Brain pericyte (primary cell): ENCODE measurements around the gene BORCS5.
"Not testable (repeated sequence)": the region's sequence is repeated elsewhere in the genome, so short reads cannot be mapped to it uniquely, and the experiment has no call there.

Experiments used
- DNase-seq: peaks from one replicate; pipeline ENCODE4 v3.0.0-alpha.2; 2012; ENCODE audit warnings: low read depth, low spot score

BORCS5 gene

DNA sequence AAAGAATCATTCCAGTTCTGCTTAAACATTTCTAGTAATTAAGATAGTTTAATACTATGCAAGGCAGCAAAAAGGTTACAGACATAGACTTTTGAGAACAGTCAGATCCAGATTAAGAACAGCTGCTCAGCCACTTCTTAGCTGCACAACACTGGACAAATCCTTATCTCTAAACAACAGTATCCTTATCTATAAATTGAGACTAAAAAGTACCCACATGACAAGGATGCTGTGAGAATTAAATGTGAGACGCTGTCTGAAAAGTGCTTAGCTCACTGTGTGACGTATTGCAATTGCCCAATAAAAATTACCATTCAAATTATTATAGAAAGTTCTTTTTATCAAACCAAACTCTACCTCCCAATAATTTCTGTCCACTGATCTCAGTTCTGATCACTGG is 35.5 kb downstream of the BORCS5 start:
- DNase-seq = no peak

DNA sequence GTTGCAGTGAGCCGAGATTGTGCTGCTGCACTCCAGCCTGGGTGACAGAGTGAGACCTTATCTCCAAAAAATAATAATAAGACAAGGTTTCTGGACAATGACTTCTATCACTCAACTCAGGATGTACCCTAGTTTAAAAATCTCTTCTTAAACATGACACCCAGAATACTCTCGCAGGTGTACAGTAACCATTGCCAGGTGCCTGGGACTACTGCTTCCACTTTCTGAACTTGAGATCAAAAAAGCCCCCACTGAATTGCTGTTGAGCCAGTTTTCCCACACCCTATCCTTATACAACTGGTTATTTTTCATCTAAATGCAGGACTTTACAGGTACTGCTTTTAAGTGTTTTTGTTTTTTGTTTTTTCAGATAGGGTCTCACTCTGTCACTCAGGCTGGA is 36.3 kb downstream of the BORCS5 start:
- no peak for DNase-seq

DNA sequence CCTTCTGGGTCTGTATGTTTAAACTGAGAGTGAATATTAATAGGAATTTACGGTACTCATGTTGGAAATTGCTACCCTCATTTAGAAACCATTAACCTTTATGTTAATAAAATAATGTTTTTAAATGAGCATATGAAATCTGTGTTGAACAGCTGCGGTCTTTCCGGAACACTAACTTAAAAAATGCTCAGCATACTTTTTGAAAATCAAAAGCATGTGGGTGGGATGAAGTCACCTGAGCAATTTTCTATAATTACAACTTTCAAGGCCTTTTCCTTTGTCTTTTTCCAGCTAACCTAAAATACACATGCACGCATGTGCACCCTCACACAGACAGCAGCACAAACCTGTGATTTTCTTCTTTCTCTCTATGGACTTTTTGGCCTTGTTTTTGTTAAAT is 39.8 kb downstream of the BORCS5 start:
- no peak for DNase-seq

DNA sequence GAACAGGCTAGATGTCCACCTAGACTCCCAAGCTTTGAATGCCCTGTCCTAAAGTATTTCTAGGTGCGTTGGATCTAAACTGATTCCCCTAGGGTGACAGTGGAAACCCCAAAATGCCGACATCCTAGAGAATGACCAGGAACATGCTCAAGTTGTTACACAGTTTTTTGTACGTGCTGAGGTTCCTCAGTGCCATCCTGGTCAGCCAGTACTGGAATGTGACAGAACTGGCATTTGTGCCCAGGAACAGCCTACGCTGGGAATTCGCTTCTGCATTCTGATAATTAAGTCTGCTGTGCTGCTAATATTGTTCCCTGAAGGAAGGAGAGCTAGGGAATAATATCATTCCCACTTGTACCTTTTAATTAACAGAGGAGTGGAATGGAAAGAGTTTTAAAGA is 40.3 kb downstream of the BORCS5 start:
- no peak for DNase-seq

DNA sequence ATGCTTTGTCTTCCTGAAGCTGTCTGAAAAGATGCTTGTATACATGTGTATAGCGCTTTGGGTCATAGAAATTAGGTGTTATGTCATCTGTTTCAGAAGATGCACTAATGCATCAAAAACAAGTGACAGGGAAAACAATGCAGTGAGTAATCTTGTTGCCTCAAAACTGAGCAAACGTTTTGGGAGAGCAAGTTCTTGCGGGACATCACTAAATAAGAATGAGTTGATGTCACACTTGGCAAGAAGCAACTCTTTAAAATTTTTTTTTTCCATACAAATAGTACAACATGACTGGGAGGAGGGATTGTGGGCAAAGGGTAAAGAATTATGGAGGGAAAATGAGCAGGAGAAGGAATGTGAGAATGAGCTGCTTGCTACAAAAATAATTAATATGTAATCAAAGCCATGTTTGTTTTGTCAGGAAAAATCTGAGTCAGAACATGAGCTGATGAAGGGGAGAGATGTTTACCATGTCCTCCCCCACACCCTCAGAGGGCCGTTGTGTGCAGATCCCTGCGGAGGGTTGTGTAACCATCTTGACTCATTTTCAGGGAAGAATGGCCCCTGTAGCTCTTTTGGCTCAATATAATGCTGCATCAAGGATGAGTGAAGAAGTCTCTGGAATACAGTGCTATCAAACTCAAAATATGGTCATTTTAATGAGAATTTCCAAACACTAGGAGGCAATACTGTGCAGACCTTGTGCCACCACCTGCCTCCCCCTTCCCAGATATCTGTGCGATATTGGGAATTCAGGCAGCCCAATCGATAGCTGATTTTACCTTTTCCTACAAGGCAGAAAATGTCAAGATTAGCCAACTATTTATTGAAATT is 41.4 kb downstream of the BORCS5 start:
- DNase-seq = peak; percentile 75

DNA sequence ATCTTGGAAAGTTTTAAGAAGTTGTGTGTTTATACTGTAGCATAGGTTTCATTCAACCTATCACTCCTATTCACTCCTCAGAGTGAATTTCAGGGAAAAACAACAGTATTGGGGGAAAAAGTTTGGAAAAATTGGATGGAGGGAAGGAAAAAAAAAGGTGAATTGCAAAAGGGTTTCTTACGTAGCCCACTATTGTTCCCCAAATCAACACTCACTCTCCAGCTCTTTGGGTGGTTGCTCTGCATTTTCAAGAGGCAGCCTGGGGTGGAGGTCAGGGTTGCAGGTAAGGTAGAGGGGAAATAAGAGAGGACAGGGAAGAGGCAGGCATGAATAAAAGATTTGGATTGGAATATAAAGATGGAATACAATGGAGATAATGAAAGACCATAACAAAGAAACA is 42.3 kb downstream of the BORCS5 start:
- DNase-seq = no peak

DNA sequence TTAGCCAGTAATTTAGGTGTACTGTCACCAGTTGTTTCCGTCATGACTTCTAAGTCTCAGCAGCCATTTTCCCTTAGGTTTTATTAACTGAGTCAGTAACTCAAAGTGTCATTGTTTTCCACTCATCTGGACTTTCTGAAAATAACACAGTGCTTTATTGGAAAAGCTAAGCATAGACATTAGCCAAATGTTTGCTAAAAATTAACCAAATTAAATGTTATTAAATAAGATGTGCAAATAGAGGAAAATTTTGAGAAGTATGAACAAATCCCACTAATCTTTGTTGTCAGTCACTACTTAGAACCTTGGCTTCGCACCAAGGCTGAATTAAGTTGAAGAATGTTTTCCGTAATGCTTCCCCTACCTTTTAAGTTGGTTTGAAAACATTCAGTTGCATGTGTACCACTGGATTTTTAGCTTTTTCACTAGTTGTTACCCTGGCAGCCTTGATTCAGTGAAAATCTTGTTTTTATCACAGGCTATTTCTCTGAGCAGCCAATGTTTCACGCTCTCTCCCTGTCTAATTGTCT is 43.0 kb downstream of the BORCS5 start:
- no peak for DNase-seq

DNA sequence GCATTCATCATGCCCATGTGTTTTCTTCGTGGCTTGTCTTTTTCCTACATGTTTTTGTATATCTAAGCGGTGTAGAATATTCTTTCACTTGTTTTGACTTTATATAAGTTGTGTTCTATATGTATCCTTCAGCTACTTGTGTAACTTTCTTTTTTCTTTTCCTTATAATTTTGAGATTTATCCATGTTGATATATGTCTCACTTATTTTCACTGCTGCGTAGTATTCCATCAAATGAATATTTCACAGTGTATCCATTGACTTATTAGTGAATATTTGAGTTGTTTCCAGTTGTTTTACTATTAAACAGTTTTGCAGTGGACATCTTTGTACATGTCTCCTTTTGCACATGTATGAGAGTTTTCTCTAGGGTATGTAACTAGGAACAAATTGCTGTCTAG is 43.9 kb downstream of the BORCS5 start:
- no peak for DNase-seq

DNA sequence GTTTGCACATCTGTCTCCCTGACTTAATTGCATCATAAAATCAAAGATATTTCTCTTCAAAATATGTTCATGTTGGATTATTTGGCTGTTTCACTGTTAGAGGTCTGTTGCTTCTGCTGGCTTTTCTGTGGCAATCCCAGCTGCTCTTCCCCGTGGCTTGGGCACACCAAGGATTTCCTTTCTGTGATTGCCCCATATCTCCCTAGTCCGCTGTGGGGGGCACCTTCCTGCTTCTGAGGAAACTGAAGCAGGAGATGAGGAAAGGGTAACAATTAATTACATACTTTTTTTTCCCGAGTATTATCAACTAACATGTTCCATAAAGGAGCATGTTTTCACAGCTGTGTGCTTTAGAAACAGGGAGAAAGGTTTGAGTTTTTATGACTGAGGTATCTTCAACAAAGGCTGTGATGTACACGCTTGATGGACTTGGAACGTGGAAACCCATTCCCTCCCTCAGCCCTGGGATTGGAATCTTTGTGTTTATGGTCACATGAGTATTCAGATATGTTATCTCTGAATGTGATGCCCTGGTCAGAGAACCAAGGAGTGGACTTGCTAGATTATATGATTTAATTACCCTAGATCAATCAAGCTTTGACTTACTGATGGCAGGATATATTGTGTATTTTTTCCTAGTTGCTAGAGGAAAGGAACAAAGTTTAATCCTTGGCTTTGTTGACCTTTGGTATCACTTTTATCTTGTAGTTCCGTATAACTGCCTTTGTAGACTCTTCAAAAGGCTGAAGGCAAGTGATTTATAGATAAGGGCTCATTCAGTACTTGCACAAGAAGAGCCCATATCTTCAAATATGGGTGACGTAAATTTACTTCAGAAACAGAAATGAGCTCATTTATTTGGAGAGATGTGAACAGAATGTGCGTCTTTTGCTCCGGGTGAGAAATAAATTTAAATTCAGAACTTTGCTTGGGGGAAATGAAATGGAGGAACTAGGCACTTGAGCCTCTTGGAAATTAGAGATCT is 46.7 kb downstream of the BORCS5 start:
- DNase-seq = no peak

DNA sequence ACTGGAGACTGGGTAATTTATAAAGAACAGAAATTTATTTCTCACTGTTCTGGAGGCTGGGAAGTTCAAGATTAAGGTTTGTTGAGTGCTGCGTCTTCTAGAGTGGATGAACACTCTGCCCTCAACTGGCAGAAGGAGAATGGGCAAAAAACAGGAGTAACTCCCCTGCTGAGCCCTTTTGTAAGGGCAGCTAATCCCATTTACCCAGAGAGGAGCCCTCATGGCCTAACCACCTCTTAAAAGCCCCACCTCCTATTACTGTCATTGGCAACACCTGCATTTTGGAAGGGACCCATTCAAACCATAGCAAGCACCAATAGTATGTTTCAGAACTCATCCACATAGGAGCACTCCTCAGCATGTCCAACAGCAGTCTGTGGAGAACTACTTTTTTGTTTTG is 47.4 kb downstream of the BORCS5 start:
- DNase-seq = no peak

DNA sequence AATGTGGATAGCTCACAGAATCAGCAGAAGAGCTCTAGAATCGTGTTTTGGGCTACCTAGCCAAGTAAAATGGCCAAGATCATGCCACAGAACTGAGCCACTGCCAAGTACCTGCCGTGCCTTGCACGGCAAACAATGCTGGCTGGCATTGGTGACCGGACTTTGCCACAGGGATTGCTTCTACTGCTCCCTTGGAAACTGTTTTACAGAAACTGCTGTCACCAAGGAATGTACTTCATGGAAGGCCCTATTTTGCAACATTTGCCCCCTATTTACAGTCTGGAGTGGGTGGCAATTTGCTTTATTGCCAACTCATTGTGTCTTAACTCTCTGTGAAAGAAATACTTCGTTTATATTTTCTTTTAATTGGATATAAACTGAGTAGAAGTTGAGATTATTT is 49.0 kb downstream of the BORCS5 start:
- no peak for DNase-seq

DNA sequence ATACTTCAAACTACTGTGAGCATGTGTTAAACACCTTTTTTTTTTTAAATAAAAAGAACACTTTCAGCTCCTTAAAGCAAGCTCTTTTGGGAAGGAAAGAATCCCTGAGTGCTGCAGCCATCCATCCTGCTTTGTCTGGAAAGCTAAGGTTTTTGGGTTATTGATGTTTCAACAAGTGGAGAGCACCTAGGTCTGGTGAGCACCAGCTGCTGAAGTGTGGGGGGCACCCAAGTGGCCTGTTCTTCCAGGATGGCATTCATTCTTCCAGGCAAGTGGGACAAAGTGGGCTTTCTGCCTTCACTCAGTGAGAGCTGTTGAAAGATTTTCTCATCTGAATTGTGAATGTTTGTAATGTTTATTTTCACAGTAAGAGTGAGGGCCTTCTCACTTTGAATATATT is 49.9 kb downstream of the BORCS5 start:
- DNase-seq = no peak

DNA sequence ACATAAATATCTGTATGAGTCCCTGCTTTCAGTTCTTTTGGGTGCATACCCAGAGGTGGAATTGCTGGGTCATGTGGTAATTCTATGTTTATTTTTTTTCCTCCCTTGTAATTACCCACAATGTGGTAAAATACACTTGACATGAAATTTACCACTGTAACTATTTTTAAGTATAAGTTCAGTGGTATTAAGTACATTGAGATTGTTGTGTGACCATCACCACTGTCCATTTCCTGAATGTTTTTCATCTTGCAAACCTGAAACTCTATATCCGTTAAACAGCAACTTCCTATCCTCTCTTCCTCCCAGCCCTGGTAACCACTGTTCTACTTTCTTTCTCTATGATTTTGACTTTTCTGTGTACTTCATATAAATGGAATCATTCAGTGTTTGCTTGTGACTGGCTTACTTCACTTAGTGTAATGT is 51.4 kb downstream of the BORCS5 start:
- DNase-seq = no peak

DNA sequence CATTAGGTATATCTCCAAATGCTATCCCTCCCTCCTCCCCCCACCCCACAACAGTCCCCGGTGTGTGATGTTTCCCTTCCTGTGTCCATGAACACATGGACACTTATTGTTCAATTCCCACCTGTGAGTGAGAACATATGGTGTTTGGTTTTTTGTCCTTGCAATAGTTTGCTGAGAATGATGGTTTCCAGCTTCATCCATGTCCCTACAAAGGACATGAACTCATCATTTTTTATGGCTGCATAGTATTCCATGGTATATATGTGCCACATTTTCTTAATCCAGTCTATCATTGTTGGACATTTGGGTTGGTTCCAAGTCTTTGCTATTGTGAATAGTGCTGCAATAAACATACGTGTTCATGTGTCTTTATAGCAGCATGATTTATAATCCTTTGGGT is 52.5 kb downstream of the BORCS5 start:
- DNase-seq = not testable (repeated sequence)

DNA sequence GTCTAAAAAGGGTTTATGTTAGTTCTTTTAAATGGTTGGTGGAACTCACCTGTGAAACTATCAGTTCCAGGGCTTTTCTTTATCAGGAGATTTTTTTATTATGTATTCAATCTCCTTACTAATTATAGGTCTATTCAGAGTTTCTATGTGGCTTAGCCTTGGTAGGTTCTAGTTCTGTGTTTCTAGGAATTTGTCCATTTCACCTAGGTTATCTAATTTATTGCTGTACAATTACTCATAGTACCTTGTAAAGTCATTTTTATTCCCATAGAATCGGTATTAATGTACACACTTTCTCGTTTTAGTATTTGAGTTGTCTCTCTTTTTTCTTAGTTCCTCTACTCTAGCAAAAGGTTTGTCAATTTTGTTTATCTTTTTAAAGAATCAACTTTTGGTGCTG is 59.0 kb downstream of the BORCS5 start:
- DNase-seq = no peak

DNA sequence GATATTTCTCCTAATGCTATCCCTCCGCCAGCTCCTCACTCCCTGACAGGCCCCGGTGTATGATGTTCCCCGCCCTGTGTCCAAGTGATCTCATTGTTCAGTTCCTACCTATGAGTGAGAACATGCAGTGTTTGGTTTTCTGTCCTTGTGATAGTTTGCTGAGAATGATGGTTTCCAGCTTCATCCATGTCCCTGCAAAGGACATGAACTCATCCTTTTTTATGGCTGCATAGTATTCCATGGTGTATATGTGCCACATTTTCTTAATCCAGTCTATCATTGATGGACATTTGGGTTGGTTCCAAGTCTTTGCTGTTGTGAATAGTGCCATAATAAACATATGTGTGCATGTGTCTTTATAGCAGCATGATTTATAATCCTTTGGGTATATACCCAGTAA is 62.3 kb downstream of the BORCS5 start:
- not testable (repeated sequence) for DNase-seq

DNA sequence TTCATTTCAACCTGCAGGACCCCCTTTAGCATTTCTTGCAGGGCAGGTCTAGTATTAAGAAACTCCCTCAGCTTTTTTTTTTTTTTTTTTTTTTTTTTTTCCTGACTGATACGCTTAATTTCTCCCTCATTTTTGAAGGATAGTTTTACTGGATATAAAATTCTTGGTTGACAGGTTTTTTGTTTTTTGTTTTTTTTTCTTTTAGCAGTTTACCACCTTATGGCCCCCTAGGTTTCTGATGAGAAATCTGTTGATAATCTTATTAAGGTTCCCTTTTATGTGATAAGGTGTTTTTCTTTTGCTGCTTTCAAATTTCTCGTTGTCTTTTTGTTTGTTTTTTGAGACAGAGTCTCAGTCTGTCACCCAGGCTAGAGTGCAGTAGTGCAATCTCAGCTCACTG is 66.5 kb downstream of the BORCS5 start:
- DNase-seq = no peak

DNA sequence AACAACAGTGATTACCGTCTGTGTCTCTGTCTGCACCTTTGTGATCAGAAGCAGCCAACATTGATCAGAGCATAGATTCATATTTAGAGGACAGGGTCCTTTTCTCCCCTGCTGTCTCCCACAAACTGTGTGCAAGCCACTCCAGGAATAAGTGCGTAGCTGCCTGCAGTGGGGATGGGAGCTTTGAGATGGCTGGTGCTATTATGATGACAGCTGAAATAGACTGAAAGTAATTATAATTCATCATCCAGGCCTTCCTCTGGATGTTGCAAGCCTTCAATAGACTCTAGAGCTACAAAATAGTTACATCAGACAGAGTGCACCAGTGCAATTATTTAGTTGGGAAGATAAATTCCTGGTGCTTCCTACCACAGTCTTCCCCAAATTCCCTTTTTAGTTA is 68.1 kb downstream of the BORCS5 start:
- DNase-seq = no peak

DNA sequence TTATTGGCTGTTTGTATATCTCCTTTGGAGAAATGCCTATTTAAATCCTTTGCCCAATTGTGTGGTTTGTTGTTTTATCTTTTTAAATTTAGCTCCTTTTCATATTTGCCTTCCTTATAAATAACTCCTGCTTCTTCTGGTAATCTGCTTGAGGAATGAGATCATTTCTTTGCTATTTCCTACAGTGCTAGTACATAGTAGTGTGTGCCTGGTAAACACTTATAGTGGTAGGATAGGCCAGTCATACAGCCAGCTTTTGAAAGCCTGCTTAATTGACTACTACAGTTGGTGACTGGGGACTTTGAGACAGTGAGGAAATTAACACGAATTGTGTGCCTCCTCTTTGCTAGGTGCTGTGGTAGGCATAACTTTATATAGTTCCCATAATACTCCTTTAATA is 68.7 kb downstream of the BORCS5 start:
- DNase-seq = no peak

DNA sequence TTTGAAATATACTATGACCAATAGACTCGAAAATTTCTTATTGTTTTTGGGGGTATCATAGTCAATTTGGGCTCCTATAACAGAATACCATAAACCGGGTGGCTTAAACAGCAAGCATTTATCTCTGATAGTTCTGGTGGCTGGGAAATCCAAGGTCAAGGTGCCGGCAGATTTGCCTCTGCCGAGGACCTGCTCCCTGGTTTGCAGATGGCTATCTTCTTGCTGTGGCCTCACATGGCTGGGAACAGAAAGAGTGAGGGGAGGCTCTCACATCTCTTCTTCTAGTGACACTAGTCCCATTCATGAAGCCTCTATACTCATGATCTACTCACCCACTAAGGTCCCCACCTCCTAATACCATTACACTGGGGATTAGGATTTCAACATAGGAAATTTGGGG is 70.7 kb downstream of the BORCS5 start:
- DNase-seq = no peak

DNA sequence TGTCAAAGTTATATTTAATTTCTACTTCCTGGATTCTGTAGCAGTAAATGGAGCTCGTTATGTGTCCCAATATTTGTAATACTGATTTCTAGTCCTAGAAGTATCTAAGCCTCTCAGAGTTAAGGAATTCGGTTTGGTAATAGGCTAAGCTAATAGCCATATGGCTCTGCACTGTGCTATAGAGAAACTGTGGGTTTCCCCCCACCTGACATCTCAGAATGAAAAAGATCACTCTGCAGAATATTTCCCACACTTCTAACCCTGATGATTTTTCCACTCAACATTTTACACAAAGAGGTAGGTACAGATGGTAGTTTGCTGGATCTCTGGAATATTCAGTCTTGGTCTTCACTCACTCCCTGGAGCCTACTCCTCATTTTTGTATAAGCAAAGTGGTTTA is 71.2 kb downstream of the BORCS5 start:
- DNase-seq = no peak

DNA sequence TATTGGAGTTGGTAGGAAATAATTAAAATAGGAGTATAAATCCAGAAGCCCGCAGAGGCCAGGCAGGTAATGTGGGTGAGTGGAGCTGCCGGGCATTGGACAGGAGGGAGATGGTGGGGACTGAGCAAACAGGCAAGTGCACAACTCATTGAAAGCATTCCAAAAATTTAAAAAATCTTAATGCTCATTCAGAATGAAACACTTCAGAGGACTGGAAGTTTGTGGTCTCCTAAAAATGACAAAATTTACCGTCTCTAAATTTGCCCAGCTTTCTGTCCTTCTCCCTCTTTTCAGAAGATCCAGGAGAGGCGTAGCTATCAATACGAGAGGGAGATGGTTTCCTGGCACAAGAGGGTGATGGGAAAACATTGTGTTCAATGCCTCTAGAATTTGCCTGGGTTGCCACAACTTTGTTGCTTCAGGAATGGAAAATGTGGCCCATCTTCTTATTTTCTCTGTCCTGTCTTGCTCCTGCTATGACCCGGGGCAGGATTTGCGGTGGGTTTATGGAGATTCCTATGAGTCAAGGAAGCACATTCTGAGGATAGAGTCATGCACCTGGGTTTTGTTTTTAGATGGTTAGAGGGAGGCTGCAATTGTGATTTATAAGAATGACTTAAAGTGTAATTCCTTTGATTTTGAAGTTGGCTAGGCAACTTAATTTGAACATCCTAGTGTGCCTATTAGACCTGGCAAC is 72.2 kb downstream of the BORCS5 start:
- DNase-seq = no peak
